ENCODE data around the gene KIF3A.

Gene KIF3A

GRCh38 chr5:132661231-132662003 is 75.9 kb downstream of the KIF3A start:
- DNase-seq = no peak

- no peak for DNase-seq
Observed at GRCh38 chr5:132659598-132660493, 77.5 kb downstream of the KIF3A start.

DNA sequence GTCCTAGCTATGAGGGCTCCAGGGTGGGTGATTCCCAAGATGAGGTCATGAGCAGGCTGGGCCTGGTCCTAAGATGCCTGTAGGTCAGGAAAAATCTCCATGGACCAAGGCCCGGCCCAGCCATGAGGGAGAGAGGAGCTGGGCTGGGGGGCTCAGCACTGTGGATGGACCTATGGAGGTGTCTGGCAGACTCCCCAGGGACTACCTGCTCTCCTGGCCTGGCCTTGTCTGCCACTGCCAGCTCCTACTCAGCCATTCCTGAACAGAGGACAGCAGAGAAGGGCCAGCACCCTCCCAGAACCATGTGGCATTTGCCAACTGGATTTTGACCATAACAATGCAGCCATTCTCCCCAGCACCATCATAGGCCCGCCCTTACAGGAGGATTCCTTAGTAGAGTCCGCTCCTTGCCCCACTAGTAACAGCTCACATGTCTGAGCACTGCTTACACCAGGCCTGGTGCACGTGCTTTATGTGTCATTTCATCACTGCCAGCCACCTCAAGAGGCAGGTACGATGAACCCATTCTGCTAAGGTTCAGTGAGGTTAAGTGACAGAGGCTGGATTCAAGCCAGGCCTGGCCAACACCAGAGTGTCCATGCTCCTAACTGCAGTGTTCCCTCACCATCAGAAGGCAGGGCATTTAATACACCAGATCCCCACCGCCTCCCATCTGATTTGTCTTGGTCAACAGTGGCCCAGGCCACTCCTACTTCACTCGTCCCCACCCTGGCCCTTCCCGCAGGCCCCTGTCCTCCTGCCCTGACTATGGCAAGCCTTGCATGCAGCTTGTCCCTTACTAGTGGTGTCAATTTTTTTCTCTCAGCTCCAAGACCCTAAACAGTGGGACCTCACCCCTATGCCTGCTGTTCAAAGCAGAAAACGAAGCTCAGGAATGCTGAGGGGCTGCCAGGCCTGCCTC is 78.7 kb downstream of the KIF3A start:
- DNase-seq = no peak

DNA sequence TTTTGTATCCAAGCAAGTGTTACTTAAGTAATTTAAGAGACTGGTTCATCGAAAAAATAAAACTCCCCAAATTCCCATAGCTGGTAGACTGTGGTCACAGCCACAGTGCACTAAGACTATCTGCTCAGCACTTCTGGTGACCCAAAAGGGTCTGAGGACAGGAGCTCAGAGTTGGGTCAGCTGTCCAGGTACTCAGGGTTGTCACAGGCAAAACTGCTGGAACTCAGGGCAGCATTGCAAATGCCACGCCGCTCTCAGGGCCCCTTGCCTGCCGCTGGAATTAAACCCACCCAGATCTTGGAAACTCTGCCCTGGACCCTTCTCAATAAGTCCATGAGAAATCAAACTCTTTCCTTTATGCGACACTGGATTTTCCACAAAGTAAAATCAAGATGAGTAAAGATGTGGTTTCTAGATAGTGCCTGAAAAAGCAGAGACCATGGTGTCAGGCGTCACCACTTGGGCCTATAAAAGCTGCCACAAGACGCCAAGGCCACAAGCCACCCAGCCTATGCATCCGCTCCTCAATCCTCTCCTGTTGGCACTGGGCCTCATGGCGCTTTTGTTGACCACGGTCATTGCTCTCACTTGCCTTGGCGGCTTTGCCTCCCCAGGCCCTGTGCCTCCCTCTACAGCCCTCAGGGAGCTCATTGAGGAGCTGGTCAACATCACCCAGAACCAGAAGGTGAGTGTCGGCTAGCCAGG is 79.5 kb downstream of the KIF3A start, which contains the start of gene IL13:
Gene IL13 (plus strand): TSS at position 498 of the 705 bp plus-strand sequence. CDS start 14 bp downstream, at position 512.
- no peak for DNase-seq

DNA sequence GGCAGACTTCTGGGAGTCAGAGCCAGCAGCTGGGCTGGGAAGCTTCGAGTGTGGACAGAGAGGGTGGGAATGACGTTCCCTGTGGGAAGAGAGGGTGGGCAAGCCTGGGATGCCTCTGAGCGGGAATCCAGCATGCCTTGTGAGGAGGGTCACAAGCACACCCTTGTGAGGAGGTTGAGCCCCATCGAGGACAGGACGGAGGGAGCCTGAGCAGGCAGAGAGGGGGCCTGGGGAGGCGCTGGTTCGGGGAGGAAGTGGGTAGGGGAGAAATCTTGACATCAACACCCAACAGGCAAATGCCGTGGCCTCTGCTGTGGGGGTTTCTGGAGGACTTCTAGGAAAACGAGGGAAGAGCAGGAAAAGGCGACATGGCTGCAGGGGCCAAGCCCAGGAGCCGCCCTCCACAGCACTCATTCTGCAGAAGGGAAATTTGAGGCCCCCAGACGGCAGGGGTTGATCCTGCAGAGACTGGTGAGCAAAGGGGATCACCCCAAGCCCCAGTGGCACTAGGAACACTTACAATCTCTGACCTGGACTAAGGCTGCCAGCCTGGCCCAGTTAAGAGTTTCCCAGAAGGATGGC is 80.5 kb downstream of the KIF3A start:
- DNase-seq = no peak

GRCh38 chr5:132655821-132656773 is 81.2 kb downstream of the KIF3A start:
- no peak for DNase-seq

- no peak for DNase-seq
Observed at GRCh38 chr5:132653716-132654115, 83.6 kb downstream of the KIF3A start.

GRCh38 chr5:132651838-132652469 is 85.4 kb downstream of the KIF3A start:
- no peak for DNase-seq

DNA sequence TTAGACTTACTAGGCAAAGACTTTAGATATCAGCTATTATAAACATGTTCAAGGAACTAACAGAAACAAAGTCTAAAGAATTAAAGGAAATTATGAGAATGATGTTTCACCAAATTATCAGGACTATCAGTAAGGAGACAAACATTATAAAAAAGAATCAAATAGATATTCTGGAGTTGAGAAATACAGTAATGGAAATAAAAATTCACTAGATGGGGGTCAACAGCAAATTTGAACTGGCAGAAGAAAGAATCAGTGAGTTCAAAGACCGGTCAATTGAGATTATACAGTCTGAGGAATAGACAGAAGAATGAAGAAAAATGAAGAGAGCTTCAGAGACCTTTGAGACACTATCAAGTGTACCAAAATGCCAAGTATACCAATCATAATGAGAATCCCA is 89.0 kb downstream of the KIF3A start:
- no peak for DNase-seq

GRCh38 chr5:132647473-132647872 is 89.9 kb downstream of the KIF3A start:
- DNase-seq = no peak

DNA sequence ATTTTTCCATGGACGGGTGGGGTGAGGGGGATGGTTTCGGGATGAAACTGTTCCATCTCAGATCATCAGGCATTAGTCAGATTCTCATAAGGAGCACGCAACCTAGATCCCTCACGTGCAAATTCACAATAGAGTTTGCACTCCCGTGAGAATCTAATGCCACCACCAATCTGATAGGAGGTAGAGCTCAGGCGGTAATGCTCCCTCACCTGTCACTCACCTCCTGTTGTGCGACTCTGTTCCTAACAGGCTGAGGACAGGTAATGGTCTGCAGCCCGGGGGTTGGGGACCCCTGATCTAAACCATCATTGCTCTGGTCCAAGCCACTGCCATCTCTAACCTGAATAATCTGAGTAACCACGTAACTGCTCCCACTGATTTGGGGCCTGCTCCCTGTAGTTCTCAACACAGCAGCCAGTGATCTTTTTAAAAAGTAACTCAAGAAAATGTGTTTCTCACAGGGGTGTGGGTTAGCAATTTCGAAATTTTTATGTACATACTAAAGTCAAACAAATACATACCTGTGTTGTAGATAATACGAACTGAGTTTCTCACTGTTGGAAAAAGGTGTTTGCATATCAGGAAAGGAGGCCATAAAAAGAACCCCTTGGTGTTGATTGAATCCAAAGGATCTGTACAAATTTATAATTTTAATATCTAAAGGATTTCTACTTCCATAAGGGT is 90.6 kb downstream of the KIF3A start:
- DNase-seq = no peak

- DNase-seq = no peak
Observed at GRCh38 chr5:132644177-132644576, 93.2 kb downstream of the KIF3A start.

Data from AML-193 (cell line).